OCI-LY7 (cell line): ENCODE data around the gene KLRC2. TPM values are rescaled to one million over a fixed set of nuclear protein-coding genes. Genes with fewer than 3 reads are reported as not detected.

Experiments
- BruUV-seq: library from RNA; stranded (reverse); fragments of 400-500 nt; replicated peaks from 2 replicates; lab custom pipeline; 2021; lab: Mats Ljungman, UMichigan
- CTCF ChIA-PET: fragments of 300-600 bp; sonication (Branson Sonifier 250); formaldehyde crosslinking; loops from one replicate; lab custom pipeline; 2022; ENCODE audit warnings: antibody characterized with exemption; ENCODE audit not compliant: unreplicated experiment; lab: Charles Lee
- POLR2A ChIA-PET: fragments of 300-600 bp; sonication (Branson Sonifier 250); formaldehyde crosslinking; loops from one replicate; lab custom pipeline; 2022; ENCODE audit warnings: antibody characterized with exemption; lab: Charles Lee
- DNase-seq: peaks from one replicate; pipeline ENCODE4 v3.0.0-alpha.2; 2015; ENCODE audit warnings: low spot score
- H2AFZ ChIP-seq: fragments of 200-600 bp; sonication (generic), shearing (Covaris generic); 2 replicates; pipeline ENCODE4 v1.6.1; 2014; ENCODE audit warnings: mild to moderate bottlenecking, antibody characterized with exemption, low read length, moderate library complexity
- H3K27ac ChIP-seq: fragments of 200-600 bp; sonication (generic); 2 replicates; pipeline ENCODE4 v1.5.1; 2014; ENCODE audit warnings: mixed run types, low read depth, mild to moderate bottlenecking, moderate library complexity, low read length, inconsistent platforms; ENCODE audit not compliant: poor library complexity, severe bottlenecking
- H3K36me3 ChIP-seq: fragments of 200-600 bp; sonication (generic); 2 replicates; pipeline ENCODE4 v1.6.1; 2014; ENCODE audit warnings: mild to moderate bottlenecking, antibody characterized with exemption, low read length, moderate library complexity, mixed read lengths; ENCODE audit not compliant: insufficient read depth
- H3K4me1 ChIP-seq: fragments of 200-600 bp; sonication (generic); 2 replicates; pipeline ENCODE4 v1.5.1; 2014; ENCODE audit warnings: mild to moderate bottlenecking, low read length; ENCODE audit not compliant: insufficient read depth, poor library complexity, severe bottlenecking
- H3K4me2 ChIP-seq: fragments of 200-600 bp; sonication (generic); 2 replicates; pipeline ENCODE4 v1.6.1; 2014; ENCODE audit warnings: mild to moderate bottlenecking, low read length
- H3K4me3 ChIP-seq: fragments of 200-600 bp; sonication (generic); 2 replicates; pipeline ENCODE4 v1.5.1; 2014; ENCODE audit warnings: mild to moderate bottlenecking, low read depth, low read length; ENCODE audit not compliant: poor library complexity, severe bottlenecking
- H3K79me2 ChIP-seq: fragments of 200-600 bp; sonication (generic); 2 replicates; pipeline ENCODE4 v1.6.1; 2016; ENCODE audit warnings: low read depth, mild to moderate bottlenecking, low read length, moderate library complexity, mixed read lengths; ENCODE audit not compliant: insufficient read depth
- H3K9me2 ChIP-seq: fragments of 200-600 bp; sonication (generic); 2 replicates; pipeline ENCODE4 v1.6.1; 2016; ENCODE audit warnings: mild to moderate bottlenecking, low read length, mixed read lengths; ENCODE audit not compliant: insufficient read depth
- H3K9me3 ChIP-seq: fragments of 200-600 bp; sonication (generic); 2 replicates; pipeline ENCODE4 v1.6.1; 2014; ENCODE audit warnings: mild to moderate bottlenecking, mixed run types, low read length, mixed read lengths
- H4K20me1 ChIP-seq: fragments of 200-600 bp; sonication (generic); 2 replicates; pipeline ENCODE4 v1.6.1; 2014; ENCODE audit warnings: mild to moderate bottlenecking, antibody characterized with exemption, low read length, moderate library complexity, mixed read lengths; ENCODE audit not compliant: insufficient read depth
- EZH2phosphoT487 ChIP-seq: fragments of 200-600 bp; sonication (generic); IDR thresholded peaks from 2 replicates; pipeline ENCODE4 v1.6.1; 2018; ENCODE audit warnings: low read depth, borderline replicate concordance, mild to moderate bottlenecking, mixed run types, antibody characterized with exemption, low read length, moderate library complexity, mixed read lengths
- intact Hi-C: fragments of 100-400 bp; cut with micrococcal nuclease; formaldehyde crosslinking; loops from one replicate; pipeline ENCODE4 v1.10.0; 2022; ENCODE audit not compliant: unreplicated experiment
- total RNA-seq, 2 experiments: library from RNA; depleted of rRNA in 1 of 2; stranded (reverse); fragments of >200 nt in 1 of 2; shearing (Covaris generic) in 1 of 2; gene quantifications; 2 replicates each; pipeline ENCODE4 v1.2.3, GENCODE V29; 2014 to 2022
- TF ChIP-seq, protein P1 (sequence below): fragments of 200-600 bp; sonication (generic); conservative IDR thresholded peaks from 2 replicates; pipeline ENCODE4 v1.5.1; 2014; ENCODE audit warnings: mild to moderate bottlenecking, antibody characterized with exemption, low read length, moderate library complexity, mixed read lengths

Gene KLRC2
- total RNA-seq, 2 experiments from 2014 or later, result not detected

DNA sequence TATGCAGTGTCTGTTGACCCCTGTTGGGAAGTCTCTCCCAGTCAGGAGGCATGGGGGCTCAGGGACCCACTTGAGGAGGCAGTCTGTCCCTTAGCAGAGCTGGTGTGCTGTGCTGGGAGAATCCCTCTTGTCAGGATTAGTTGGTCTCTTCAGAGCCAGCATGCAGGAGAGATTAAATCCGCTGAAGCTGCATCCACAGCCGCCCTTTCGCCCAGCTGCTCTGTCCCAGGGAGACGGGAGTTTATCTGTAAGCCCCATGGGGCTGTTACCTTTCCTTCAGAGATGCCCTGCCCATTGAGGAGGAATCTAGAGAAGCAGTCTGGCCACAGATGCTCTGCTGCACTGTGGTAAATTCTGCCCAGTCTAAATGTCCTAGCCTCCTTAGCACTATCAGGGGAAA, 30.5 kb upstream of the KLRC2 start:
- DNase-seq, result no peak
- no peaks in the 10 kb centered on the region for H3K4me1 ChIP-seq
- no peaks in the 10 kb centered on the region for H4K20me1 ChIP-seq
- H3K36me3 ChIP-seq, result no peaks in the 10 kb centered on the region; the same call in 1 of the 2 replicates
- POLR2A ChIA-PET, result no interaction called here
- H3K9me2 ChIP-seq, result no peaks in the 10 kb centered on the region
- CTCF ChIA-PET, result no interaction called here
- TF ChIP-seq, protein P1, sequence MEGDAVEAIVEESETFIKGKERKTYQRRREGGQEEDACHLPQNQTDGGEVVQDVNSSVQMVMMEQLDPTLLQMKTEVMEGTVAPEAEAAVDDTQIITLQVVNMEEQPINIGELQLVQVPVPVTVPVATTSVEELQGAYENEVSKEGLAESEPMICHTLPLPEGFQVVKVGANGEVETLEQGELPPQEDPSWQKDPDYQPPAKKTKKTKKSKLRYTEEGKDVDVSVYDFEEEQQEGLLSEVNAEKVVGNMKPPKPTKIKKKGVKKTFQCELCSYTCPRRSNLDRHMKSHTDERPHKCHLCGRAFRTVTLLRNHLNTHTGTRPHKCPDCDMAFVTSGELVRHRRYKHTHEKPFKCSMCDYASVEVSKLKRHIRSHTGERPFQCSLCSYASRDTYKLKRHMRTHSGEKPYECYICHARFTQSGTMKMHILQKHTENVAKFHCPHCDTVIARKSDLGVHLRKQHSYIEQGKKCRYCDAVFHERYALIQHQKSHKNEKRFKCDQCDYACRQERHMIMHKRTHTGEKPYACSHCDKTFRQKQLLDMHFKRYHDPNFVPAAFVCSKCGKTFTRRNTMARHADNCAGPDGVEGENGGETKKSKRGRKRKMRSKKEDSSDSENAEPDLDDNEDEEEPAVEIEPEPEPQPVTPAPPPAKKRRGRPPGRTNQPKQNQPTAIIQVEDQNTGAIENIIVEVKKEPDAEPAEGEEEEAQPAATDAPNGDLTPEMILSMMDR, result no peak
- TF ChIP-seq EZH2phosphoT487, result no peak
- no peak overlapping the region for H2AFZ ChIP-seq
- H3K79me2 ChIP-seq, result no peaks in the 10 kb centered on the region
- intact Hi-C loops, result no loop called here
- no peak overlapping the region for H3K27ac ChIP-seq
- peaks cover 19% of the 10 kb centered on the region; the same call in 1 of the 2 replicates for H3K9me3 ChIP-seq
- no peak overlapping the region for H3K4me2 ChIP-seq
- H3K4me3 ChIP-seq, result no peak overlapping the region
- no TSS peak for BruUV-seq

DNA sequence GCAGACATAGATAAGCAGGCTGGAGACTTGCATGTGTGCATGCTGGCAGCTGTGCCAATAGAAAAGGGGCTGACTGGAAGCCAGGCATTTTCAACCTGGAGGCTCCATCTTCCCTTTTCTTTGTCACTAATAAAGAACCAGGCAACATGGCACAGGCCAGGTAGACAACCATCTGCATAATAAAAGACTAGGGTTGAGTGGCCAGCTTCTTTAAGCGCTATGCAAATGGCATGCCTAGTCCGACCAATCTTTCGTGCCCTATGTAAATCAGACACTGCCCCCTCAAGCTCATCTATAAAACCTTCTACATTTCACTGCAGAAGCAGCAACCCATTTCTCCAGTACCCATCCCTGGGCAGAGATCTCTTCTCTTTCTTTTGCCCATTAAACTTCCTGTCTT, 21.9 kb upstream of the KLRC2 start:
- H3K27ac ChIP-seq, result no peak overlapping the region
- TF ChIP-seq EZH2phosphoT487, result no peak
- TF ChIP-seq, protein P1, result no peak
- H3K79me2 ChIP-seq, result no peaks in the 10 kb centered on the region
- H3K9me3 ChIP-seq, result peaks cover 23% of the 10 kb centered on the region; the same call in 1 of the 2 replicates
- no peak for DNase-seq
- ChIA-PET POLR2A (interaction anchor here (0.6 kb wide), 1 partner anchor 736 kb away, joined by 3 read pairs; no protein-coding TSS in a partner anchor), CTCF (no interaction called here)
- BruUV-seq, result no TSS peak
- peaks cover 5% of the 10 kb centered on the region; the same call in 1 of the 2 replicates for H3K36me3 ChIP-seq
- H3K4me2 ChIP-seq, result no peak overlapping the region
- intact Hi-C loops, result no loop called here
- no peaks in the 10 kb centered on the region for H3K9me2 ChIP-seq
- H3K4me3 ChIP-seq, result no peak overlapping the region
- peaks cover 9% of the 10 kb centered on the region for H3K4me1 ChIP-seq
- no peaks in the 10 kb centered on the region for H4K20me1 ChIP-seq
- no peak overlapping the region for H2AFZ ChIP-seq

DNA sequence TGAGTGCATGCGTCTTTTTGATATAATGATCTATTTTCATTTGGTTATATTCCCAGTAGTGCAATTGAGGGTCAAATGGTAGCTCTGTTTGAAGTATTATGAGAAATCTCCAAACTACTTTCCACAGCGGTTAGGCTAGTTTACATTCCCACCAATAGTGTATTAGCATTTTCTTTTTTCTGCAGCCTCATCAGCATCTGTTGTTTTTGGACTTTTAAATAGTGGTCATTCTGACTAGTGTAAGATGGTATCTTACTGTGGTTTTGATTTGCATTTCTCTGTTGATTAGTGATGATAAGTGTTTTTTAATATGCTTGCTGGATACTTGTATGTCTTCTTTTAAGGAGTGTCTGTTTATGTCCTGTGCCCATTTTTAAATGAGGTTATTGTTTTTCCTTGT, 21.0 kb upstream of the KLRC2 start:
- Histone ChIP-seq H3K4me3 (no peak overlapping the region), H3K9me2 (no peaks in the 10 kb centered on the region), H3K9me3 (peaks cover 17% of the 10 kb centered on the region; the same call in 1 of the 2 replicates), H3K36me3 (peaks cover 5% of the 10 kb centered on the region; the same call in 1 of the 2 replicates), H3K79me2 (no peaks in the 10 kb centered on the region), H3K4me1 (peaks cover 9% of the 10 kb centered on the region), H3K4me2 (no peak overlapping the region), H4K20me1 (no peaks in the 10 kb centered on the region), H2AFZ (no peak overlapping the region), H3K27ac (no peak overlapping the region)
- DNase-seq, result no peak
- POLR2A ChIA-PET, result no interaction called here
- TF ChIP-seq, protein P1, result no peak
- no peak for TF ChIP-seq EZH2phosphoT487
- CTCF ChIA-PET, result no interaction called here
- intact Hi-C loops, result no loop called here
- BruUV-seq, result no TSS peak
